ENCODE data around the gene BET1. TPM values are rescaled to one million over a fixed set of nuclear protein-coding genes. Genes with fewer than 3 reads are reported as not detected.

Gene BET1
- 10 to 100 TPM; 15.3 to 24.9 (median 20.0) TPM for total RNA-seq

DNA sequence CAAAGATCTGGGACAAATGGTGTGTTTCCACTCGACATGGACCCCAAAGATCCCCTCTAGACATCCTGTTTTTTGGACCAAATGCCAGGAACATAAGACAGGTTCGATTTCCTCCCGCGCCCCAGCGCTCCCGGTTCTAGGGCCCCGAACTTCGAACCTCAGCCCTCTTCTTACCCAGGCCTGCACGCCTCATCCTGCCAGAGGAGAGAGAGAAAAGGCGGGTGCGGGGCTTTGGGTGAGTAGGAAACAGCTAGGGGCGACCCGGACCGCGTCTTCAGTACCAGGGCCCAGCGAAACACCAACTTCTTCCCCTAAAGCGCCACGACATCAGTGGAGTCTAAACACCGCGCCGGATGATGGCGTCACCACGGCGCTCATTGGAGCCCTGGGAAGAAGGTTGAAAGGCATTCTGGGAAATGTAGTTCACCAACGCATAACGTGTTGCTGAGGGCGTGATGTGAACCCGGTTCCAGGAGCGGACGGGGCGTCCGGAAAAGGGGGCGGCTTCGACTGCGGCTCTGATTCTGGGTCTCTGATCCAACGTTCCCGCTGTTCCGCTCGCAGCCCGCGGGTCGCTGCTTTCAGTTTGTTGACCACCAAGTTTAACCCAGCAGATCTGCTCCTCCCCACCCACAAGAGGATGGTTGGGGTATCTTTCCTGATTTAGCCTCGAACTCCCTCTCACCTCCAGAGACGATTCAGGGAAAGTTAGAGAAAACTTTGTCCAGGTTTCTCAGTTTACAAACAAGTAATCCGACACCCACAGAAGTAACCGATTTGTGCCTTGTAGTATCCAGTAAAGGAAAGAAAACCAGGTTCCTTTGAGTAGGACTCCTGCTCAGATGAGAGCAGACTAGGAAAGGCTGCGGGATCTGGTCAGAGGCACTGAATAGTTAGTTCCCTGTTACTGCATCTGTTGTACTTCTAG is at the start of gene BET1:
Gene BET1 (minus strand): TSS at position 332 of the 928 bp plus-strand sequence. CDS start 139 bp downstream, at position 193.
- Histone ChIP-seq H3K4me1 (peaks cover 0 to 31% (median 13%) of the 10 kb centered on the region in 4 donors), H3K4me3 (peak within 1 kb of the TSS; percentile 66 to 93 (median 72)), H3K27ac (peak within 1 kb of the TSS; percentile 54 to 93 (median 90)), H3K36me3 (no peaks in the 10 kb centered on the region), H3K27me3 (no peaks in the 10 kb centered on the region), H3K9me3 (no peaks in the 10 kb centered on the region)
- DNase-seq (ENCODE audit: low spot score in 2 of 2): peak; percentile 90 to 95
- 0 to 1% methylated on average over 44 to 47 of the region's 47 CpGs for WGBS, 2 donors
- TF ChIP-seq POLR2A (IDR thresholded peaks at IDR 0.05) (peak; percentile 29 to 75), EP300 (IDR thresholded peaks at IDR 0.05) (peak; percentile 81 to 97)
- TF ChIP-seq, protein P1, sequence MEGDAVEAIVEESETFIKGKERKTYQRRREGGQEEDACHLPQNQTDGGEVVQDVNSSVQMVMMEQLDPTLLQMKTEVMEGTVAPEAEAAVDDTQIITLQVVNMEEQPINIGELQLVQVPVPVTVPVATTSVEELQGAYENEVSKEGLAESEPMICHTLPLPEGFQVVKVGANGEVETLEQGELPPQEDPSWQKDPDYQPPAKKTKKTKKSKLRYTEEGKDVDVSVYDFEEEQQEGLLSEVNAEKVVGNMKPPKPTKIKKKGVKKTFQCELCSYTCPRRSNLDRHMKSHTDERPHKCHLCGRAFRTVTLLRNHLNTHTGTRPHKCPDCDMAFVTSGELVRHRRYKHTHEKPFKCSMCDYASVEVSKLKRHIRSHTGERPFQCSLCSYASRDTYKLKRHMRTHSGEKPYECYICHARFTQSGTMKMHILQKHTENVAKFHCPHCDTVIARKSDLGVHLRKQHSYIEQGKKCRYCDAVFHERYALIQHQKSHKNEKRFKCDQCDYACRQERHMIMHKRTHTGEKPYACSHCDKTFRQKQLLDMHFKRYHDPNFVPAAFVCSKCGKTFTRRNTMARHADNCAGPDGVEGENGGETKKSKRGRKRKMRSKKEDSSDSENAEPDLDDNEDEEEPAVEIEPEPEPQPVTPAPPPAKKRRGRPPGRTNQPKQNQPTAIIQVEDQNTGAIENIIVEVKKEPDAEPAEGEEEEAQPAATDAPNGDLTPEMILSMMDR (IDR thresholded peaks at IDR 0.05): peak in 1 of 5 experiments; percentile 45

DNA sequence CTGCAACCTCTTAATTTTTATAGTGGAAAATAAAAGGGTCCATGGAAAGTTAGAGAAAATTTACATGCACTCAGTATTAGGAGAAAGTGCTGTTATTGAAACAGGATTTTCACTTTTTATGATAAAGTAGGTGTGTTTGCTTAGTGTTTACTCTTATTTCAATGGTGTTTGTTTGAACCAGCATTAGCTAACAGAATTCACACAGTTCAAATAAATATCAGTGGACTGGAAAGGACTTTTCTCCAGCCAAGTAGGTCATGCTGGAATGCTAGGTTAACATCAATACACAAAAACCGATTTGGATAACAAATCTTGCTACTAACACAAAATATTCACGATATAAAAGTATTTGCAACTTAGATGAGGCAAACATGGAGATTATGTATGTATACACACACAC is 49.4 kb upstream of the BET1 start:
- no peaks in the 10 kb centered on the region for H3K9me3 ChIP-seq
- 46 to 48% methylated on average over 2 of the region's 2 CpGs for WGBS, 2 donors
- H3K36me3 ChIP-seq: no peaks in the 10 kb centered on the region
- no peak for TF ChIP-seq EP300 (IDR thresholded peaks at IDR 0.05)
- TF ChIP-seq POLR2A (IDR thresholded peaks at IDR 0.05): no peak
- TF ChIP-seq, protein P1 (IDR thresholded peaks at IDR 0.05): no peak
- no peaks in the 10 kb centered on the region for H3K27me3 ChIP-seq
- no peak overlapping the region for H3K4me3 ChIP-seq
- H3K4me1 ChIP-seq: peaks cover 0 to 4% (median 0%) of the 10 kb centered on the region in 4 donors
- H3K27ac ChIP-seq: peak overlapping the region in 1 of 4 donors; percentile 40
- DNase-seq (ENCODE audit: low spot score in 2 of 2): no peak

DNA sequence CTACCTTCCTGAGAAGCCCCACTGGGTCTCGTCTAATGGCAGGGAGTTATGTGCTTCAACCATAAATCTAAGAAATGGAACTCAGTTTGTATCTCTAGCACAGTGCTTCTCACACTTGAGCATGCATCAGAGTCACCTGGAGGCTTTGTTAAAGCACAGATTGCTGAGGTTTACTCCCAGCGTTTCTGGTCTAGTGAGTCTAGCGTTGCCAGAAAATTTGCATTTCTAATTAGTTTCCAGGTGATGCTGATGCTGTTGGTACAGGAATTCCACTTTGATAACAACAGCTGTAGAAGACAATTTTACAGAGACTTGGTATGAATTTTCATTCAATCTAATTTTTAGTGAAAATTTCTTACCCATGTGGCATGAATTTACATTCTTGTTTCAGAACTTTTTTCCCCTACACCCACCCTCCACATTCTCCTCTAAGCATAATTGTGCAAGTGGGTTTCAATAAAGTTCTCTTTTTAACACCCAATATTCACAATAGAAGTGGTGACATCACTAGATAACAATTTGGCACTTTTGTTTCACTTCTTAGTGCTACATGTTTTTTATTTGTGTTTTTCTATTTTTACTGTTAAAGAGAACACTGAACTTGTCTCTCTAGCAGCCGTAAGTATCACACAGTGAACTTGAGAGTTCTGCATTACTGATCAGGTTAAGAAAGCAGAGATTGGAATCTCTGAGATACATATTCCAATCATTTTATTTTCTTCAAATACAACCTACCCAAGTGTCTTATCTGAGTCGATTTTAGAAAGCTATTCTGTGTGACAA is 48.4 kb upstream of the BET1 start:
- H3K9me3 ChIP-seq: no peaks in the 10 kb centered on the region
- DNase-seq (ENCODE audit: low spot score in 2 of 2): no peak
- no peaks in the 10 kb centered on the region for H3K36me3 ChIP-seq
- H3K4me1 ChIP-seq: peaks cover 0 to 4% (median 0%) of the 10 kb centered on the region in 4 donors
- 44 to 64% methylated on average over 5 of the region's 5 CpGs for WGBS, 2 donors
- H3K27ac ChIP-seq: peak overlapping the region in 1 of 4 donors; percentile 40
- no peak overlapping the region for H3K4me3 ChIP-seq
- TF ChIP-seq POLR2A (IDR thresholded peaks at IDR 0.05) (no peak), EP300 (IDR thresholded peaks at IDR 0.05) (no peak)
- TF ChIP-seq, protein P1 (IDR thresholded peaks at IDR 0.05): no peak
- H3K27me3 ChIP-seq: no peaks in the 10 kb centered on the region

- Histone ChIP-seq H3K4me3 (no peak overlapping the region), H3K36me3 (no peaks in the 10 kb centered on the region), H3K4me1 (peaks cover 0 to 4% (median 0%) of the 10 kb centered on the region in 4 donors), H3K27ac (no peak overlapping the region), H3K9me3 (no peaks in the 10 kb centered on the region), H3K27me3 (no peaks in the 10 kb centered on the region)
- WGBS, 2 donors: 82 to 89% methylated on average over 4 of the region's 4 CpGs
- TF ChIP-seq EP300 (IDR thresholded peaks at IDR 0.05): no peak
- TF ChIP-seq POLR2A (IDR thresholded peaks at IDR 0.05): no peak
- TF ChIP-seq, protein P1 (IDR thresholded peaks at IDR 0.05): no peak
- DNase-seq (ENCODE audit: low spot score in 2 of 2): no peak
These were observed 45.9 kb upstream of the BET1 start for GRCh38 chr7:94050046-94050445.

Measured in tibial nerve (tissue), 4 donors.